Forelimb muscle (tissue), 1 donor: ENCODE data around the gene PTPN7. TPM values are rescaled to one million over a fixed set of nuclear protein-coding genes. Genes with fewer than 3 reads are reported as not detected.
"Not testable (repeated sequence)": the region's sequence is repeated elsewhere in the genome, so short reads cannot be mapped to it uniquely, and the experiment has no call there.

ENCODE experiments used
- DNase-seq: peaks from one replicate; pipeline ENCODE4 v3.0.0-alpha.2; 2013; ENCODE audit warnings: low read depth
- polyA plus RNA-seq: library from polyadenylated mRNA; unstranded; fragments of 120-200 nt; gene quantifications from one replicate; pipeline ENCODE4 v1.2.1, GENCODE V29; 2013; ENCODE audit not compliant: insufficient read length

The PTPN7 gene
- polyA plus RNA-seq, 1 donor = 0.92 TPM

GRCh38 chr1:202152399-202152798 is 8.0 kb downstream of the PTPN7 start:
- no peak for DNase-seq

DNA sequence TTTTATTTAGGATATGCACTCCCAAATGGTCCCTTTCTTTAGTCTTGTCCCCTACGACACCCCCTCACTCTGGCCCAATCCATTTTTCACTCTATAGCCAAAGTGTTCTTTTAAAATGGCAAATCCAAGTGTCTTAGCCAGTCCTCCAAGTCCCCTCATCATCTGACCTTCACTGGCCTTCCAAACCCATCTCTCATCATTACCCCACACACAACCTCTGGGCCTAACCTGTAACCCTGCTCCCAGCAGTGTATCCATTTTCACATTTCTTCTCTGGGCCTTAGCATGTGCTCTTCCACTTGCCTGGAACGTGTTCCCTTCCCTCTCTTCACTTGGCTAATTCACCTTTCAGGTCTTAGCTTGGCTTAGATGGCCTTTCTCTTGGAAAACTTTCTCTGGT is 9.4 kb downstream of the PTPN7 start:
- DNase-seq = no peak

DNA sequence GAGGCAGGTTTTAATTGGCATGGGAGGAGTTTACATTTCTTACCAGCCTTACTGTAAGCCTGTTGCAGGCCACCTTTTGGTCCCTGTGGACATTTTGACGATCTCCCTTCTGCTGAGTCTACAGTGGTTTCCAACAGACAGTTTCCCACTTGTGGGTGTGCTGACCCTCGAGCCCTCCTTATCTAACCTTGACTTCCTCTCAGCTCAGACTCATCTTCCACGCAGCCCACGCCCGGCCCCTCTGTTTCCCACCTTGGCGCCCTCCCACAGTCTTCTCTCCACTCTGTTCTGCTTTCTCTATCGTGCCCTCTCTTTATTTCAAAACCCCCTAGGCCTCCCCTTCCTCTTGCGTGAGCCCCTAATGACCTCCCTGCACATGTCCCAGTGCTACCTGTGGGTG is 9.8 kb downstream of the PTPN7 start:
- no peak for DNase-seq

GRCh38 chr1:202150187-202150586 is 10.2 kb downstream of the PTPN7 start:
- no peak for DNase-seq

DNA sequence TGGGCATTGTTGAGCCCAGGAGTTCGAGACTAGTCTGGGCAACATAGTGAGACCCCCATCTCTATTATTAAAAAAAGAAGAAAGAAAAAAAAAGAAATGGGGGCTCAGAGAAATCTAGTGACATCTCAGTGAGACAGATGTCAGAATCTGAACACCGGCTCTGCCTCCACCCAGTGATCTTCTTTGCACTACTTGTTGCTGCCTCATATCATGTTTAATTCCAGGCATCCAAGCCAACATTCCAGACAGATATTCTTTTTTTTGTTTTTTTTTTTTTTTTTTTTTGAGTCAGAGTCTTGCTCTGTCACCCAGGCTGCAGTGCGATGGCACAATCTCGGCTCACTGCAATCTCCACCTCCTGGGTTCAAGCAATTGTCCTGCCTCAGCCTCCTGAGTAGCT is 10.8 kb downstream of the PTPN7 start:
- no peak for DNase-seq

- DNase-seq = no peak
Measured at GRCh38 chr1:202148391-202148790, 12.0 kb downstream of the PTPN7 start.

DNA sequence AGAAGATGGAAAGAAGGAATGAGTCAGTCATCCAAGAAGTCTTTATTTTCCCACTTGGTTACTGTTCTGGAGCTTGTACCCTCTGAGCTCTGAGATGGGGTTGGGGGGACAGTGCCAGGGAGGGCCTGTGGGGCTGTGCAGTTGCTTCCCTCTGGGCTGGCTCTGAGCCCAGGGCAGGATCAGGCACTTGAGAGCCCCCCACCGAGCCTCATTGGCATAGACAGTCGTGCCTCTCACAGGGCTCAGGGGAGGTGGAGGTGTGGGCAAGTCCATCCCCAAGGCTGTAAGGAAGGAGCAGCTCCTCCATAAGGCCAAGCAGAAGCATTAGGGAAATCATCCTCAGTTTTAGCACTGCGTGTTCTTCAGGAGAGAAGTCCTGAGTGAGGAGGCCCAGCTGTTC is 13.4 kb downstream of the PTPN7 start:
- DNase-seq = no peak

GRCh38 chr1:202146279-202146678 is 14.1 kb downstream of the PTPN7 start:
- no peak for DNase-seq

GRCh38 chr1:202145744-202146140 is 14.7 kb downstream of the PTPN7 start:
- not testable (repeated sequence) for DNase-seq

DNA sequence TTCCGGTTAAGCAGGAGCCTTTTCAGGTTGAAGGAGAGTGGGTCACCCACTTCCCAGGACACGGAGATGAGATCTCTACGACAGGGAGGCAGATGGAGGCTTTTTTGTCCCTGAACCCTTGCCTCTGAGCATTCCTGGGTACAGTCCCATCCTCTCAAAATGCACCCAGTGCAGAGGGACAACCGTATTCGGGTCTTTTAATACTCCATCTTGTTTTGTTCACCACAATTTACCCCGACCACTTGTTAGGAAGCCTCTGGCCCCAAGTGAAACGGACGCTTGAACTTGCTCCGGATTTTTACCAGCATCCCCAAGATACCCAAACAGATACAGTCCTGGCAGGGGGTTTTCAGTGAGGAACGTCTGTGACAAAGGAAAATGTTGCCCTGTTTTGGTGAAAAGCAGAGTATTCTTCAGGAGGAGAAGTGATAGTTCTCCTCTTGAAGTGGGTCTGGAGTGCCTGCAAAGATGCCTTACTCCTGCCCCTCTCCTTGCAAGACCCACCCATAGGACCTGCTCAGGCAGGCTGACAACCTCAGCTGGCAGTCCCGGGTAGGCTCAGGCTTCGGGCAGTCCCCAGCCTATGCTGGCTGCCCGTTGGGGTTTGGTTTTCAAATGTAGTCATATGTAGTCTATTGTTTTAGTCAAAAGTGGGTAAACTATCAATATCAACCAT is 15.2 kb downstream of the PTPN7 start:
- DNase-seq = no peak

GRCh38 chr1:202144402-202145067 is 15.9 kb downstream of the PTPN7 start, which contains the start of gene ARL8A:
ARL8A (minus strand) TSS chr1:202144737; CDS start chr1:202144572, 165 bp downstream.
- no peak for DNase-seq

- no peak for DNase-seq
Measured at GRCh38 chr1:202143768-202144401, 16.5 kb downstream of the PTPN7 start.

- DNase-seq = no peak
Measured at GRCh38 chr1:202143011-202143767, 17.2 kb downstream of the PTPN7 start.

GRCh38 chr1:202141468-202141867 is 18.9 kb downstream of the PTPN7 start:
- not testable (repeated sequence) for DNase-seq

DNA sequence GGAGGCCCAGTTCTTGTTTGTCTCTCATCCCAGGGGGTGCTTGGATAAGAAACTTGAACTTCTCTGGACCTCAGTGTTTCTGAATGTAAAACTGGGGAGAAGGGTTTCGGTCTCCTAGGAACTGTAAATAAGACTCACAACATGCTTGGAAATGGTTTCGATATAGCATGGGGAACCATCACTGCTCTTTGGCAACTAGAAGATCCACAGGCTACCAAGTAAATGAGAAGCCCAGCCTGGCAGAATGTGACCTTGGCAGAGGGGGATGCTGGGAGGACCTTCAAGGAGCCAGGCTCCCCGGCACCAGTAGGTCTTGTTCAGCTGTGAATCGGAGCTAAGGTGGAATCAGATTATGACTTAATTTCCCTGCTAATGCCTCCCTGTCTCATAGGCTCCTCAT is 19.6 kb downstream of the PTPN7 start:
- no peak for DNase-seq

- DNase-seq = no peak
Measured at GRCh38 chr1:202135221-202135721, 25.1 kb downstream of the PTPN7 start.

DNA sequence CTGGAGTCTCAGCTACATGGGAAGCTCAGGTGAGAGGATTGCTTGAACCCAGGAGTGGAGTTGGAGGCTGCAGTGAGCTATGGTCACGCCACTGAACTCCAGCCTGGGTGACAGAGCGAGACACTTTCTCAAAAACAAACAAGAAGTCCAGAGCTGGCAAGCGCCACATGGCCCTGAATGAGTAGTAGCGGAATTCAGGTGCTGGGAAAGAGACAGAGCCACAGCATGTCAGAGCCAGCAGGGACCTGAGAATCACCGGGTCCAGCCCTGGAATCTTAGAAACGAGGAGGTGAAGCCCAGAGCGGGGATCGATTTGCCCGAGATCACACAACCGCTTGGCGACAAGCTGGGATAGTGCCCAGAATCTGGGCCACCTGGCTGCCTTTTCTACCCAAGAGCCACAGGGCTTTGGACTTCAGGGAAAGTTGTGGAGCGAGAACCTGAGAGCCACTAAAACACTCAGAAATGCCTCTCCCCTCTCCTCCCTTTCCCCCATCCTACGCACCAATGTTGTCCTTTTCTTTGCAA is 25.7 kb downstream of the PTPN7 start:
- DNase-seq = no peak

- DNase-seq = no peak
Measured at GRCh38 chr1:202133989-202134388, 26.4 kb downstream of the PTPN7 start.

DNA sequence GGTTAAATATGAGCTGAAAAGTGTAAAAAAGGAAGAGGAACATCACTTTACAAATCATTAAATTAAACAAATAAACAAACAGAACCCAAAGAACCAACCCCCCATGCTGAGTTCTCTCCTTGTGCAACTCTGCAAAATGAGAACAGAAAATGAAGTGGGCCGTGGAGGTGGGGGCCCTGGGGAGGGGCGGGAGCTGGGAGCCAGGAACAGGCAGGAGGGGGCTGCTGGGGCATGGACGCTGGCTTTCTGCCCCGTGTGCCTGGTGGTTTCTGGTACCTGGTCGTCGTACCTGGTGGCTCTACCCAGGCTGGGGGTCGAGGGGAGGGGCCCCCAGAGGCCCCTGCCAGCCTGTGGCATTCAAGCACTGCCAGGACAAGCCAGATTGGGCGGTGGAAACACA is 26.9 kb downstream of the PTPN7 start:
- DNase-seq = no peak

- DNase-seq = no peak
Measured at GRCh38 chr1:202133001-202133400, 27.4 kb downstream of the PTPN7 start.

GRCh38 chr1:202131956-202132821 is 28.2 kb downstream of the PTPN7 start:
- DNase-seq = no peak
